NCI-H82 treated with DMSO at 0.1 percent for 48 hours (cell line): Measurements from ENCODE around the gene FBXL19.

Experiments used
- DNase-seq: peaks from one replicate; lab custom pipeline; 2025; ENCODE audit not compliant: unreplicated experiment; lab: John Stamatoyannopoulos, UW

Gene FBXL19

DNA sequence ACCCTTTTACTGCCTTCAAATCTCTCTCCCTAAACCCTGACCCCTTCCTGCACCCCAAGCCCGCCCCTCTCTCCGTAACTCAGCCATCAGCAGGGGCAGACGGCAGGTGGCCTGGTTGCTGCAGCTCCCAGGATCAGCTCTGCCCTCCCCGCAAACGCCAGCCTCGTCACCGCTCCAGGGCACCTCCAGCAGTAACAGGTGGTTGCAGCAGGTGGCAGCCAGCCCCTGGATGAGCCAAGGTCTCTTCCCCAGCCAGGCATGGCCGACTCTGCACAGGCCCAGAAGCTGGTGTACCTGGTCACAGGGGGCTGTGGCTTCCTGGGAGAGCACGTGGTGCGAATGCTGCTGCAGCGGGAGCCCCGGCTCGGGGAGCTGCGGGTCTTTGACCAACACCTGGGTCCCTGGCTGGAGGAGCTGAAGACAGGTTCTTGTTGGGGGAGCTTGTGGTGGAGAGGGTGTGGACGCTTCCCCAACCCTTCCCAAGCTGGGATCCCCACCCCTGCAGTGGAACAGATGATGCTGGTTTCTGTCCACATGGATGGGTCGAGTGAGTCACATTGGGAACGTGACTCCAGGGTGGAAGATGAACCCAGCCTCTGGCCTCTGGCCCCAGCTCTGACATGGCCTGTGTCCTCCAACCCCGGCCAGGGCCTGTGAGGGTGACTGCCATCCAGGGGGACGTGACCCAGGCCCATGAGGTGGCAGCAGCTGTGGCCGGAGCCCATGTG, 62.2 kb downstream of the FBXL19 start:
- DNase-seq, result no peak

DNA sequence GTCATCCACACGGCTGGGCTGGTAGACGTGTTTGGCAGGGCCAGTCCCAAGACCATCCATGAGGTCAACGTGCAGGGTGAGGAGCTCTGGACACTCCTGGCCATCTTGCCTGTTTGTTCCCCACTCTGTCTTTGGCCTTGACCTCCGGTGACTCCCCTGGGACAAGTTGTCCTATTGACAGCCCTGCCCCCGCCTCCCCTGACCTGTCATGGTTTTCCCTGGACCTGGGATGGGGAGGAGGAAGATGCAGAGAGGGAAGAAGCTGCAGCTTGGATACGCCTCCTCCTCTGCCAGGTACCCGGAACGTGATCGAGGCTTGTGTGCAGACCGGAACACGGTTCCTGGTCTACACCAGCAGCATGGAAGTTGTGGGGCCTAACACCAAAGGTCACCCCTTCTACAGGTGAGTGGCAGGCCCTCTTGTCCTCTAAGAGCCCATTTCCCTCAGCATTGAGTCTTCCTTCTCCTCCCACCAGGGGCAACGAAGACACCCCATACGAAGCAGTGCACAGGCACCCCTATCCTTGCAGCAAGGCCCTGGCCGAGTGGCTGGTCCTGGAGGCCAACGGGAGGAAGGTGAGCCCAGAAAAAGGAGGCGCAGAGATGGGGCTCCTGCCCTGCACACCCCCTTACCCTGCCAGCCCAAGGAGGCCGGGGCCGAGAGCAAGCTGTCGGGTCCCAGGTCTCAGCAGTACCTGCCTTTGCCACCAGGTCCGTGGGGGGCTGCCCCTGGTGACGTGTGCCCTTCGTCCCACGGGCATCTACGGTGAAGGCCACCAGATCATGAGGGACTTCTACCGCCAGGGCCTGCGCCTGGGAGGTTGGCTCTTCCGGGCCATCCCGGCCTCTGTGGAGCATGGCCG, 63.0 kb downstream of the FBXL19 start:
- no peak for DNase-seq

DNA sequence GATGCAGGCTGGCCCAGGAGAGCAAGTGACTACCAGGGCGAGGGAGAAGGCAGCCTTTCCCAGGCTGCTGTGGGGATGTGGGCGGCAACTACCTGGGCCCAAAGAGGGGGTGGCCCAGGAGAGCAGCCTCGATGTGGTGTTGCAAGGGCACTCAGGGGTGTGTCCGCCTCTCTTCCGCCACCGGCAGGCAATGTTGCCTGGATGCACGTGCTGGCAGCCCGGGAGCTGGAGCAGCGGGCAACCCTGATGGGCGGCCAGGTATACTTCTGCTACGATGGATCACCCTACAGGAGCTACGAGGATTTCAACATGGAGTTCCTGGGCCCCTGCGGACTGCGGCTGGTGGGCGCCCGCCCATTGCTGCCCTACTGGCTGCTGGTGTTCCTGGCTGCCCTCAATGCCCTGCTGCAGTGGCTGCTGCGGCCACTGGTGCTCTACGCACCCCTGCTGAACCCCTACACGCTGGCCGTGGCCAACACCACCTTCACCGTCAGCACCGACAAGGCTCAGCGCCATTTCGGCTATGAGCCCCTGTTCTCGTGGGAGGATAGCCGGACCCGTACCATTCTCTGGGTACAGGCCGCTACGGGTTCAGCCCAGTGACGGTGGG, 64.3 kb downstream of the FBXL19 start:
- no peak for DNase-seq

DNA sequence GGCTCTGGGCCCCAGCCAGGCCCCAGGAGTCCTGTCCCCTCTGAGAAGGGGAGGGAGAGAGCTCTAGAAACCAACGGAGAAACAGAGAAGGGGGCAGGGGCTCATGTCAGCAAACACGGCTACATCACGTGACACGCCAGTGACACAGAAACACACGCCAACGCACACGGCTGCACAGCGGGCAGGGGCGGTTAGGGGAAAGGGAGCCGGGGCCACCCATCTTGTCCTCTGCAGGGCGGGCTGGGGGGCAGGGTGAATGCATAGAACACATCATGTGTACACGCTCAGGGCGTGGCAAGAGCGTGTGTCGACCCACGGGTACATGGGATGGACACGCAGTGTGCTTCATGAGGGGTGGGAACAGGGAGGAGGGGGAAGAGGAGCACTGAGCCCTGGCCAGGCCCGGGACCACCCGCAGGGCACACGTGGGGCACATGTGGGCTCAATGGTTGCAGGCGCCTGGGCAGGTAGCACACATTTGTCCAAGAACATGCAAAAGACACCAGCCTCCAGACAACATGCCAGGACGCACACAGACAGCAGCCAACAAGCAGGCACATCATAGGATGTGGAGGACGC, 66.2 kb downstream of the FBXL19 start:
- DNase-seq, result no peak

DNA sequence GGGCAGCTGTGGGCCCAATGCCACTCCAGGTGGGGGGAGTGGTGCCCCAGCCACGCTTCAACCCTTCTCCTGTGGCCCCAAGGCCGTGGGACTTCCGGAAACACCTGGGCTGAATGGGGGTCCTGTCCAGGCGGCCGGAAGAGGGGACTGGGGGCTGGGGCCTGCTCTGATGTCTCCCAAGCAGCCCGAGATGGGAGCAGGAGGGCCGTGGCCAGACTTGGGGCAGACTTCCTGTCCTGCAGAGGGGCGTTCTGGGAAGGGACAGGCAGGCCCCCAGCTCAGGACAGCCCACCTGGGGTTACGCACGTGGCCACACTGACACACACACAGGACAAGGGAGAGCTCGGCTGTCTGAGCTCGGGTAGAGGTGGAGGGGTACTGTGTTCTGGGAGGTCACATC, 66.7 kb downstream of the FBXL19 start:
- no peak for DNase-seq

DNA sequence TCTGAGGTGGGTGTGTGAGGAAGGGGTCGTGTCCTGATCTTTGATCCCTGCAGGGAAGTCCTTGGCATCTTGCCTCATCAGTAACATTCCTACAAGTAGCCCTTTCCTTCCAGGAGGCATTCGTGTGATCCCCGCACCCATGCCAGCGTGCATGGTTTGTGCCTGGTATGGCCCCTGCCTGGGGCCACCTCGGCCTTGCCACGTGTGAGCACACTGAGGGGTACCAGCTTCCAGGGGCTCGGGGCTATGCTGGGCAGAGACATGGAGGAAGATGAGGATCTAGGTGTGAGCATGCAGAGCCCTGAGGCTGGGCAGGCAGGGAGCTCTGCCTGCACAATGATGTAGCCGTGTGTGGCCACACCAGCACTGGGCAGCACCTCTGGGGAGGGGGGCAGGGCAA, 67.7 kb downstream of the FBXL19 start:
- no peak for DNase-seq

DNA sequence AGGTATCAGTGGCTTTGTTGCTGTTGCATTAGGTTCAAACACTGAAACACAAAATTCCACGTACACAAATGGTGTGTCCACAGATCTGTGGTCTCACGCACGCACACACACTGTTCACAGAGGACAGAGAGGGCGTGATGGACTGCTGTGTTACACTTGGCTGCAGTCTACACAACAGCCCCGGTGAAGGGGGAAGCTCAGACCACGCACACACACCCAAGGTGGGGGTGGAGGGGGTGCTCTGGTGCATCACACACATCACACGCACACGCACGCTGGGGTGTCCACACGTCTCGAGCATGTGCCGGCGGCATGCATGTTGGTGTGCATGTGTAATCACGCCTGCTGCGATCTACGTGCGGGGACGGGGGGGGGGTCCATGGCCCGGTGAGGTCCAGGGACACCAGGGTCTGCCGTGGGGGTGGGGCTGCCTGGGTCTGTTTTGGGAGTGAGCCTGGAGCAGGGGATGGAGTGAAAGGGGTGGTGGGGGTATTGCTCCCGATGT, 69.0 kb downstream of the FBXL19 start:
- DNase-seq, result no peak

DNA sequence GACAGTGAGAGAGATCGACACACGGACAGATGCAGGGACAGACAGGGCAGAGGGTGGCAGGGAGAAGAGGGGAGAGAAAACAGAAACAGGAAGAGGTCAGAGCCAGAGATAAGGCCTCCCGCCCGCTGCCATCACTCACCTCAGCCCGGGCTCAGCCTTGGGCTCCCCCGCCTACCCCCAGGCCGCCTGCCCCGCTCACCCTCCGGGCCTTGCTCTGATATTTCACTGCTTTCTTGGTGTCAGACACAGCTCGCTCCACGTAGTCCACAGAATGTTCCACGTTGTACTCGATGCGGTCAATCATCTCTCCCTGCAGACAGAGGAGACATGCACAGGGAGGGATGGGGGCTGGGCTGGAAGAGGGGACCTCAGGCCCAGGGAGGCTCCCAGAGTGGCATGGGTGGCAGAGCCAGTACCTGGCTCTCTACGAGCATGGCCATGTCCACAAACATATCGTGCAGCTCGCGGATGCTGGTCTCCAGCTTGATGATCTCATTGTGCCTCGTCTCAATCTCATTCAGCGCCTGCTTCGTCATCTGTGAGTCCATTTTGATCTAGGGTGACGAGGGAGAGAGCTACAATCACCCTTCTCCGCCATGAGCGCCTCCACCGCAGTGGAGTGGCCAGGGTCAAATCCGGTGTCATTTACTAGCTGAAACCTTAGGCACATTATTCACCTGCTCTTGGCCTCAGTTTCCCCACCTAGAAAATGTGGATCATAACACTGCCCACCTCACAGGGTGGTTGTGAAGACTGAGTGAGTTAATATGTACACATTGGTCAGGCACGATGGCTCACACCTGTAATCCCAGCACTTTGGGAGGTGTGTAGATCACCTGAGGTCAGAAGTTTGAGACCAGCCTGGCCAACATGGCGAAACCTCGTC, 69.8 kb downstream of the FBXL19 start:
- no peak for DNase-seq

DNA sequence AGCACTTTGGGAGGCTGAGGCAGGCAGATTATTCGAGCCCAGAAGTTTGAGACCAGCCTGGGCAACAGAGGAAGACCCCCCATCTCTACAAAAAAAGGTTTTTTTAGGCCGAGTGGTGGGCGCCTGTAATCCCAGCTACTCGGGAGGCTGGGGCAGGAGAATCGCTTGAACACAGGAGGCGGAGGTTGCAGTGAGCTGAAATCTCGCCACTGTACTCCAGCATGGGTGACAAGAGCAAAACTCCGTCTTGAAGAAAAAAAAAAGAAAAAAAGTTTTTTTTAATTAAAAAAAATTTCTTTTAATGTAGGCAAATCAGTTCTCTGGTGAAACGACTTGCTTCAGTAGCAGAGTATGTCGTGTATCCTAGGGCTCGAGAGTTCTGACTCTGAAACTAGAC, 72.6 kb downstream of the FBXL19 start:
- DNase-seq, result no peak

DNA sequence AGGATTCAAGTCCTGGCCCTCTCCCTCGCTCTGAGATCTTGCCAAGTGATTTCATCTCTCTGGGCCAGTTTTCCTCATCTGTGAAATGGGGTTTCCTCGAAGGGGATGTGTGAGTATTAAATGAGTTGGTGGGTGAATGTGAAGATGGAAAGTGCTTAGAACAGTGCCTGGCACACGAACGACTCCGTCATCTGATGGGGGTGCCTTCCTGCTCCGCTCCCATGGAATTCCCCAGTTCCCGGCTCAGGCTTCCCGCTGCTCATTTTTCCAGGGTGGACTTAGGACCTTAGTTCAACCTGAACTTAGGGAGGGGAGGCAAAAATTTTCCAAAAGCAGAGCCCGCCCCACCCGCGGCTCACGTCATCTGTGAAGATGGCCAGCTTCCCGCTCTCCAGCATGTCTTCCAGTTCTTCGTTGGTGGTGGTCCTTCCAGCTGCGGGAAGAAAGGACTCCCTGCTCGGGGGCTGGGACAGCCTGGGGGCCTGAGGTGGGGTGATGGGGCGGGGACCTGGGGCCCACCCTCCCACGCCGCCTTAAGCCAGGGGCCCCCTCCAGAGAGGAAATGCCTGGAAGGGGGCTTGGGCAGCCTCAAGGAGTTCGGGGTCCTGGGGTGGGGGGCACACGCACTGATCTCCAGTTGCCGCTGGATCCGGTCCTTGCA, 73.1 kb downstream of the FBXL19 start:
- DNase-seq, result no peak

DNA sequence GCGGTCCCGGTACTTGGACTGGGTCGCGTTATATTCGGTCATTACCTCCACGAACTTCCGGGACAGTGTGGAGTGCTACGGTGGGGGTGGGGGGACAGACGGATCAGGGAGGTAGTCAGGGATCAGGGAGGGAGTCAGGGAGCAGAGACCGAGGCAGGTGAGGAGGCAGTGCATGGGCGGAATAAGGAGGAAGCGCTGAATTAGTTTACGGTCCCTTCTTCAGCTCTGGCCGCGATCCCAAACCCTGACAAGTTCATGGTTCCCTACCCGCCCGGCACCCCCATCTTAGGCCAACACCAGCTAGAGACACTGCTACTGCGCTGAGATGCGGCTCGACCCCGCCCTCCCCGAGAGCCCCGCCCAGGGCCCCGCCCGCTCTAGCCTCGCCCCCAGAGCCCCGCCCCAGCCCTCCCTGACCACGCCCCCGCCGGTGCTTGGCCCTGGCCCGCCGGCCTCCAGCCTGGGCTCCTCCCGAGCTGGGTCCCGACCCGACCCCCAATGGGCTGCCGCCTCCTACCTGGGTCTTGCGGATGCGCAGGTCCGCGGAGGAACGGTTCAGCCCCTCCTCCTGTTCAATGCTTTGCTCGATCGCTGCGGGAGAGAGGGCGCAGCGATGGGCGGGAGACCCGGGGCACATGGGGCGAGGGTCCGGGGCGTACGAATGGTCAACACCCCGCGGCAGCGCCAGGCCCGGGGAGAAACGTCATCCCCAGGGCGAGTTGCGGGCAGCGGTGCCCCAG, 73.8 kb downstream of the FBXL19 start:
- no peak for DNase-seq

DNA sequence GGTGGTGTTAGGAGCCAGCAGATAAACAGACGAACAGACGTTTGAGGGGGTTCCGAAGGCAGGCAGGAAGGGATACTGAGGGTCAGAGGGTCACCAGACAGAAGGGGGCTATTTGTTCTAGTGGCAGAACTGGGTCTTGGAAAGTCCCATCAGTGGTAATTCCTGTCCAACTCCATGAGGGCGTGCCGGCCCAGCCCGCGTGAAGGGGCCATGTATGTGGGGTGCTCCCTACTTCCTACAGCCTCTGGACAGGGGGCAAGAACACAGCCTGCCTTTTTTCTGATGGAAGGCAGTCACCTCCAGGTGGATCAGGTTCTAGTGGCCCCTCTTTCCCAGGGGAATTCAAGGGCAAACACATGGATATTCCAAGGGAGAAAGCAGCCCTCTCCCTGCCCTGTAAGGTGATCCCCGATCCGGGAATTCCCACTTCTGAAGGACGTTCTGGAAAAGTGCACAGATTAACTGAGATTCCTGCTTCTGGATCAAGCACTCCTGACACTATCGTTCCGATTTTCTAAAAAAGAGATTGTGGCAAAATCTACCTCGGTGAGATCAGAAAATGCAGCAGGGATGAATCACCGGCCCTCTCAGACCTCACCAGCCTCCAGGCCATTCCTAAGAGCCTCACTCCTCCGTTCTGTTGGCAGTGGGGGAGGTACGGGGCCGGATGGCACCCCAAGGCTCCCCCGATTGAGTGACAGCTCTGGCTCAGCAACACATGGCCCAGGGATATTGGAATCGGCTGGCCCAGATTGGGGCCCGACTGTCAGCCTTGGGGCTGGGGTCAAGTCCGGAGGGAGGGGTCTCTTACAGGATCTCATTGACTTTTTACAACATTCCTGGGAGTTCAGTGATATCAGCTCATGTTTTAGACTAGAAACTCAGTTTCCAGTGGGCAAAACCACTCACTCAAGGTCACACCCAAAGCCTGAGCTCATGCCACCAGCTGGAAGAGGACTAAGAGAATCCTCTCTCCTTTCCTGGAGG, 74.6 kb downstream of the FBXL19 start:
- no peak for DNase-seq
